H9 (cell line): ENCODE measurements around the gene ANKRD13B. TPM values are rescaled to one million over a fixed set of nuclear protein-coding genes. Genes with fewer than 3 reads are reported as not detected.

Experiments
- DNase-seq: peaks from one replicate; pipeline ENCODE4 v3.0.0-alpha.2; 2017
- H2AFZ ChIP-seq: one replicate; pipeline ENCODE4 v1.6.1; 2013; ENCODE audit warnings: mild to moderate bottlenecking, low read length, control low read depth, moderate library complexity
- H2AK5ac ChIP-seq: 2 replicates; pipeline ENCODE4 v1.6.1; 2013; ENCODE audit warnings: low read length, control low read depth, mixed read lengths; ENCODE audit not compliant: insufficient read length
- H2BK120ac ChIP-seq: one replicate; pipeline ENCODE4 v1.6.1; 2013; ENCODE audit warnings: low read depth, mild to moderate bottlenecking, low read length, control low read depth, inconsistent platforms; ENCODE audit not compliant: poor library complexity, severe bottlenecking
- H2BK12ac ChIP-seq: 2 replicates; pipeline ENCODE4 v1.6.1; 2013; ENCODE audit warnings: low read length, control low read depth, mixed read lengths, low read depth; ENCODE audit not compliant: insufficient read length
- H2BK15ac ChIP-seq: 2 replicates; pipeline ENCODE4 v1.6.1; 2013; ENCODE audit warnings: low read depth, low read length, control low read depth
- H2BK20ac ChIP-seq: one replicate; pipeline ENCODE4 v1.6.1; 2013; ENCODE audit warnings: low read depth, mild to moderate bottlenecking, low read length, control low read depth, inconsistent platforms; ENCODE audit not compliant: poor library complexity, severe bottlenecking
- H2BK5ac ChIP-seq: 2 replicates; pipeline ENCODE4 v1.6.1; 2013; ENCODE audit warnings: low read length, control low read depth, mixed read lengths; ENCODE audit not compliant: insufficient read length
- H3K14ac ChIP-seq: 2 replicates; pipeline ENCODE4 v1.6.1; 2013; ENCODE audit warnings: low read length, control low read depth; ENCODE audit not compliant: insufficient read depth
- H3K18ac ChIP-seq: 2 replicates; pipeline ENCODE4 v1.6.1; 2013; ENCODE audit warnings: low read depth, mild to moderate bottlenecking, mixed read lengths, low read length, control low read depth; ENCODE audit not compliant: insufficient read length
- H3K23ac ChIP-seq: 2 replicates; pipeline ENCODE4 v1.6.1; 2013; ENCODE audit warnings: low read length, control low read depth, mixed read lengths, low read depth; ENCODE audit not compliant: insufficient read length
- H3K23me2 ChIP-seq: 2 replicates; pipeline ENCODE4 v1.6.1; 2013; ENCODE audit warnings: low read depth, mild to moderate bottlenecking, mixed read lengths, low read length, control low read depth; ENCODE audit not compliant: insufficient read length, poor library complexity, severe bottlenecking
- H3K27ac ChIP-seq: 2 replicates; pipeline ENCODE4 v1.5.1; 2013; ENCODE audit warnings: low read length, control low read depth, mixed read lengths, low read depth; ENCODE audit not compliant: insufficient read length
- H3K27me3 ChIP-seq: 2 replicates; pipeline ENCODE4 v1.6.1; 2013; ENCODE audit warnings: low read length, control low read depth, inconsistent platforms; ENCODE audit not compliant: insufficient read depth
- H3K4ac ChIP-seq: 2 replicates; pipeline ENCODE4 v1.6.1; 2013; ENCODE audit warnings: low read depth, mild to moderate bottlenecking, control low read depth, inconsistent platforms, low read length, moderate library complexity
- H3K4me1 ChIP-seq: 2 replicates; pipeline ENCODE4 v1.6.1; 2013; ENCODE audit warnings: low read length, control low read depth, inconsistent platforms; ENCODE audit not compliant: insufficient read depth
- H3K4me2 ChIP-seq: 2 replicates; pipeline ENCODE4 v1.6.1; 2013; ENCODE audit warnings: low read length, control low read depth, mixed read lengths; ENCODE audit not compliant: insufficient read length, insufficient read depth
- H3K56ac ChIP-seq: 2 replicates; pipeline ENCODE4 v1.6.1; 2013; ENCODE audit warnings: low read depth, mild to moderate bottlenecking, mixed read lengths, low read length, control low read depth; ENCODE audit not compliant: insufficient read length
- H3K79me1 ChIP-seq: 2 replicates; pipeline ENCODE4 v1.6.1; 2013; ENCODE audit warnings: low read depth, mild to moderate bottlenecking, moderate library complexity, low read length, control low read depth, inconsistent platforms; ENCODE audit not compliant: insufficient read depth, poor library complexity, severe bottlenecking
- H3K79me2 ChIP-seq: 2 replicates; pipeline ENCODE4 v1.6.1; 2013; ENCODE audit warnings: low read length, control low read depth, inconsistent platforms; ENCODE audit not compliant: insufficient read depth
- H3K9ac ChIP-seq: 2 replicates; pipeline ENCODE4 v1.6.1; 2013; ENCODE audit warnings: low read length, control low read depth, mixed read lengths; ENCODE audit not compliant: insufficient read length; ENCODE audit errors: extremely low read depth
- H3K9me3 ChIP-seq: one replicate; pipeline ENCODE4 v1.6.1; 2013; ENCODE audit warnings: low read depth, low read length, inconsistent platforms; ENCODE audit not compliant: control insufficient read depth
- H3T11ph ChIP-seq: one replicate; pipeline ENCODE4 v1.6.1; 2013; ENCODE audit warnings: mild to moderate bottlenecking, low read length, control low read depth, inconsistent platforms
- H4K20me1 ChIP-seq: one replicate; pipeline ENCODE4 v1.6.1; 2013; ENCODE audit not compliant: control insufficient read depth, insufficient read length, insufficient read depth
- H4K5ac ChIP-seq: 2 replicates; pipeline ENCODE4 v1.6.1; 2013; ENCODE audit warnings: low read depth, mild to moderate bottlenecking, mixed read lengths, low read length, control low read depth; ENCODE audit not compliant: insufficient read length
- H4K8ac ChIP-seq: replicated peaks from 2 replicates; pipeline ENCODE4 v1.6.1; 2013; ENCODE audit warnings: low read length, control low read depth, mixed read lengths, low read depth; ENCODE audit not compliant: insufficient read length
- H4K91ac ChIP-seq: 2 replicates; pipeline ENCODE4 v1.6.1; 2013; ENCODE audit warnings: low read depth, mild to moderate bottlenecking, moderate library complexity, mixed read lengths, low read length, control low read depth; ENCODE audit not compliant: insufficient read length
- H3K27ac Mint-ChIP-seq, 3 experiments: 2 replicates in 2 of 3; 3 replicates in 1 of 3; pipeline ENCODE4 v1.8.0; 2020 to 2021; ENCODE audit warnings: mixed read lengths in 3 of 3, mild to moderate bottlenecking in 1 of 3, moderate library complexity in 1 of 3
- H3K27me3 Mint-ChIP-seq: 2 replicates; pipeline ENCODE4 v1.8.0; 2021; ENCODE audit warnings: low read depth, mild to moderate bottlenecking, moderate library complexity, mixed read lengths
- H3K36me3 Mint-ChIP-seq, 3 experiments: 2 replicates in 2 of 3; 3 replicates in 1 of 3; pipeline ENCODE4 v1.8.0; 2020 to 2021; ENCODE audit warnings: low read depth in 3 of 3, mixed read lengths in 3 of 3; ENCODE audit not compliant: insufficient read depth in 1 of 3
- H3K4me1 Mint-ChIP-seq, 2 experiments: 2 replicates each; pipeline ENCODE4 v1.8.0; 2020; ENCODE audit warnings: mixed read lengths in 2 of 2
- H3K4me3 Mint-ChIP-seq, 2 experiments: 2 replicates in 1 of 2; 3 replicates in 1 of 2; pipeline ENCODE4 v1.8.0; 2020 to 2021; ENCODE audit warnings: mild to moderate bottlenecking in 2 of 2, mixed read lengths in 2 of 2, moderate library complexity in 1 of 2
- H3K9me3 Mint-ChIP-seq, 2 experiments: 2 replicates in 1 of 2; 3 replicates in 1 of 2; pipeline ENCODE4 v1.8.0; 2020; ENCODE audit warnings: mild to moderate bottlenecking in 2 of 2, mixed read lengths in 2 of 2, moderate library complexity in 1 of 2
- WGBS: extraction: QIAGEN DNeasy Blood & Tissue Kit; methylation state at CpG from one replicate; pipeline ENCODE4 v1.1.7; 2013; ENCODE audit warnings: missing lambda C conversion rate, low lambda C conversion rate, mixed read lengths; ENCODE audit not compliant: insufficient read length; ENCODE audit errors: extremely low coverage; 5-methylcytosine and 5-hydroxymethylcytosine counted together
- total RNA-seq: library from RNA; stranded (reverse); gene quantifications from 2 replicates; pipeline ENCODE4 v1.2.1, GENCODE V29; 2021
- TF ChIP-seq, protein P1 (sequence below): fragments of 200-600 bp; sonication (generic); conservative IDR thresholded peaks from 3 replicates; pipeline ENCODE4 v1.8.0; 2021; ENCODE audit warnings: antibody characterized with exemption, mild to moderate bottlenecking

ANKRD13B gene
- total RNA-seq, 1 experiment from 2014 or later = 24.2 TPM

GRCh38 chr17:29613352-29613837 is 20.5 kb downstream of the ANKRD13B start:
- H3K4me3 Mint-ChIP-seq = peak overlapping the region in 1 of 2 experiments; percentile 33; a peak in 2 of 5 replicates
- Histone ChIP-seq H3K14ac (0 out of 2 replicates have a peak overlapping the region, but pooled peaks have one; percentile 54), H3K79me1 (no peaks in the 10 kb centered on the region), H4K91ac (no peak overlapping the region), H3K18ac (no peak overlapping the region), H3K79me2 (no peaks in the 10 kb centered on the region), H2AK5ac (no peak overlapping the region), H3K4me2 (peak overlapping the region; percentile 23), H4K5ac (no peak overlapping the region), H3K9me3 (no peaks in the 10 kb centered on the region), H2BK120ac (no peak overlapping the region), H2BK12ac (no peak overlapping the region), H3K27ac (no peak overlapping the region), H3T11ph (no peak overlapping the region), H3K23ac (no peak overlapping the region), H3K23me2 (peaks cover 9% of the 10 kb centered on the region), H2BK5ac (no peak overlapping the region), H3K56ac (no peak overlapping the region), H3K4ac (no peak overlapping the region), H2AFZ (no peak overlapping the region), H4K8ac (no peak overlapping the region), H3K27me3 (peaks cover 11% of the 10 kb centered on the region), H4K20me1 (no peaks in the 10 kb centered on the region), H3K9ac (no peak overlapping the region), H3K4me1 (no peaks in the 10 kb centered on the region; the same call in 1 of the 2 replicates), H2BK20ac (no peak overlapping the region), H2BK15ac (no peak overlapping the region)
- no peaks in the 10 kb centered on the region for H3K9me3 Mint-ChIP-seq
- H3K27ac Mint-ChIP-seq = no peak overlapping the region
- H3K36me3 Mint-ChIP-seq = peaks cover 2 to 10% (median 8%) of the 10 kb centered on the region in 3 experiments; a peak in 4 of 7 replicates
- peaks cover 57% of the 10 kb centered on the region for H3K27me3 Mint-ChIP-seq
- TF ChIP-seq, protein P1, sequence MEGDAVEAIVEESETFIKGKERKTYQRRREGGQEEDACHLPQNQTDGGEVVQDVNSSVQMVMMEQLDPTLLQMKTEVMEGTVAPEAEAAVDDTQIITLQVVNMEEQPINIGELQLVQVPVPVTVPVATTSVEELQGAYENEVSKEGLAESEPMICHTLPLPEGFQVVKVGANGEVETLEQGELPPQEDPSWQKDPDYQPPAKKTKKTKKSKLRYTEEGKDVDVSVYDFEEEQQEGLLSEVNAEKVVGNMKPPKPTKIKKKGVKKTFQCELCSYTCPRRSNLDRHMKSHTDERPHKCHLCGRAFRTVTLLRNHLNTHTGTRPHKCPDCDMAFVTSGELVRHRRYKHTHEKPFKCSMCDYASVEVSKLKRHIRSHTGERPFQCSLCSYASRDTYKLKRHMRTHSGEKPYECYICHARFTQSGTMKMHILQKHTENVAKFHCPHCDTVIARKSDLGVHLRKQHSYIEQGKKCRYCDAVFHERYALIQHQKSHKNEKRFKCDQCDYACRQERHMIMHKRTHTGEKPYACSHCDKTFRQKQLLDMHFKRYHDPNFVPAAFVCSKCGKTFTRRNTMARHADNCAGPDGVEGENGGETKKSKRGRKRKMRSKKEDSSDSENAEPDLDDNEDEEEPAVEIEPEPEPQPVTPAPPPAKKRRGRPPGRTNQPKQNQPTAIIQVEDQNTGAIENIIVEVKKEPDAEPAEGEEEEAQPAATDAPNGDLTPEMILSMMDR = peak; percentile 93
- peak; percentile 98 for DNase-seq
- peaks cover 20 to 40% of the 10 kb centered on the region in 2 experiments for H3K4me1 Mint-ChIP-seq
- no CpG with 5 or more reads among the region's 50 CpGs for WGBS
